ENCODE data around the gene CDH13.

Gene CDH13

DNA sequence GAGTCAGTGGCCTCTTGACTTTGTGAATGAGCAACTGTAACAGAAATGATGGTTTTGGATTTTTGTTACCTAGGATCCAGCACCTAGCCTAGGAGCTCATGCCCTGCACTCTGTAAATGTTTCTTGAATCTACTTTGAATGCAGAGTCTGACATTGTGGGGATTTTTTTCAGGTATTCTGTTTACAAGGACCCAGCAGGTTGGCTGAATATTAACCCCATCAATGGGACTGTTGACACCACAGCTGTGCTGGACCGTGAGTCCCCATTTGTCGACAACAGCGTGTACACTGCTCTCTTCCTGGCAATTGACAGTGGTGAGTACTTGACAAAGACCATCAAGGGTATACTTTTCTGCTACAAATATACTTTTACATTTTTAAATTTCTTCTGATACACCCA is 1121.2 kb downstream of the CDH13 start:
- TF ChIP-seq, protein P1, sequence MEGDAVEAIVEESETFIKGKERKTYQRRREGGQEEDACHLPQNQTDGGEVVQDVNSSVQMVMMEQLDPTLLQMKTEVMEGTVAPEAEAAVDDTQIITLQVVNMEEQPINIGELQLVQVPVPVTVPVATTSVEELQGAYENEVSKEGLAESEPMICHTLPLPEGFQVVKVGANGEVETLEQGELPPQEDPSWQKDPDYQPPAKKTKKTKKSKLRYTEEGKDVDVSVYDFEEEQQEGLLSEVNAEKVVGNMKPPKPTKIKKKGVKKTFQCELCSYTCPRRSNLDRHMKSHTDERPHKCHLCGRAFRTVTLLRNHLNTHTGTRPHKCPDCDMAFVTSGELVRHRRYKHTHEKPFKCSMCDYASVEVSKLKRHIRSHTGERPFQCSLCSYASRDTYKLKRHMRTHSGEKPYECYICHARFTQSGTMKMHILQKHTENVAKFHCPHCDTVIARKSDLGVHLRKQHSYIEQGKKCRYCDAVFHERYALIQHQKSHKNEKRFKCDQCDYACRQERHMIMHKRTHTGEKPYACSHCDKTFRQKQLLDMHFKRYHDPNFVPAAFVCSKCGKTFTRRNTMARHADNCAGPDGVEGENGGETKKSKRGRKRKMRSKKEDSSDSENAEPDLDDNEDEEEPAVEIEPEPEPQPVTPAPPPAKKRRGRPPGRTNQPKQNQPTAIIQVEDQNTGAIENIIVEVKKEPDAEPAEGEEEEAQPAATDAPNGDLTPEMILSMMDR (IDR thresholded peaks at IDR 0.05; ENCODE audit: low read depth, low read length), result no peak

DNA sequence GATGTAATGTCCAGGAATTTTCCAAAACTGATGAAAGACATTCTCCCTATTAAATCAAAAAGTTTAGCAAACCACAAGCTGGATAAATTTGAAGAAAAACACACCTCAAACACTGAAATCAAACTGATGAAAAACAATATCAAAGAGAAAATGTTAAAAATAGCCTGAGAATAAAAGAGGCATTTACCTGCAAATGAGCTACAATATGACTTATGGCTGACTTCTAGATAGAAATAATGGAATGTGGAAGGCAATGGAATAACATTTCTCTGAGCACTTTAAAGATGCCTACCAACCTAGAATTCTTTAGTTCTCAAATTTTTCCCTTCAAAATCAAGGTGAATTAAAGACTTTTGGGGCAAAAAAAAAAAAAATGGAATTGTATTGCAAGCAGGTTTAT is 1128.6 kb downstream of the CDH13 start:
- H3K4me3 ChIP-seq (ENCODE audit: low read depth, low read length), result no peak overlapping the region
- TF ChIP-seq, protein P1 (IDR thresholded peaks at IDR 0.05; ENCODE audit: low read depth, low read length), result no peak

More for the DNA sequence above, 1121.2 kb downstream of the CDH13 start:
- no peak overlapping the region for H3K4me3 ChIP-seq (ENCODE audit: low read depth, low read length)

DNA sequence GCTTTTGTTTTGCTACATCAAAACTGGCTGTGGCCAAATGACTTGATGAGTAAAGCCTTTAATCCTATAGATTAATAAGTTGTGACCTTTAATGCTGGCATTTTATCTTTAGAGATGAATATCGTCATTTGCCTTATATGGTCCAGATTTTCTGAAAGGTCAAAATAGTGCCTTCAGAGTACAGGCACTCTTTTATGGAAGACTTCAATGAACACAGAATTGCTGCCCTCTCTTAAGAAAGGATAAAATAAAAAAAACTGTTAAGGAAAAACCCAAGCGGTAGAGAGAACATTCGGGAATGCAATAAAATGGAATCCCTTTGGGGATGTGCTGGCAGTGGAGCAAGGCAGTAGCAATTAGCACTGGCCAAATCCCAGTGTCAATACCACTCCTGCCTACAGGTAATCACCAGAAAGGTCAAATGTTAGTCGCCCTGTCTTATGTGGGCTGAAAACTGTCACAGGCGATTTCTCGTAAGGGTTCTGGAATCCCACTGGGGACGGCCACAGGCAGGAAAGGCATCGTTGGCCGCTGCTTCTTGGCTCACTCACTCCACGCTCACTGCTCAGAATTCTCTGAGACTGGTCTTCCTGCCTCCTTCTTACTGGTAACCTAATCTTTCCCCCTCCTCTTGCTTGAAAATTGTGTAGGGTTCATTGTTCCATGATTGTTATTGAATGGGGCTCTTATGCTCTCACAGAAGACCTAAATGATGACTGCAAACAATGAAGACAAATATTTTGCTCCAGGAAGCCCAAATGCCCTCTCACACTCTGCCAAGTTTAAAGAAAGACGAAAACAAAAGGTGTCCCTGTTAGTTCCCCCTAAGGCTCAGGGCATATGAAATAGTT is 1135.6 kb downstream of the CDH13 start:
- H3K4me3 ChIP-seq (ENCODE audit: low read depth, low read length), result no peak overlapping the region
- TF ChIP-seq, protein P1 (IDR thresholded peaks at IDR 0.05; ENCODE audit: low read depth, low read length), result no peak

DNA sequence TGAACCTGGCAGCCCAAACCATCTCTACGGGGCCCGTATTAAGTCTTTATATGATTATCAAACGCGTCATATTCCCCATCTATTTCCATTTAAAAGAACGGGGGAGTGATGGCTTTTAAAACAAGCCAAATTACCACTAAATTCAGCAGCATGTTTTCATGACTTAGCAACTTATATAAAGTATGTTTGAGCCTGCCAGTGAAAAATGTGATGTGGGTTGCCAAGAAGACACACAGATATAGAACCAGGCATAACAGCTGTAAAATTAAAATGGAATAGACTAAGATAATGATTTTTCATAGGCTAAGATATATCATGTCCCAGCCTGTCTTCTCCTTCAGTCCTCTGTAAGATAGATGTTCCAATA is 1136.2 kb downstream of the CDH13 start:
- no peak overlapping the region for H3K4me3 ChIP-seq (ENCODE audit: low read depth, low read length)
- TF ChIP-seq, protein P1 (IDR thresholded peaks at IDR 0.05; ENCODE audit: low read depth, low read length), result no peak

DNA sequence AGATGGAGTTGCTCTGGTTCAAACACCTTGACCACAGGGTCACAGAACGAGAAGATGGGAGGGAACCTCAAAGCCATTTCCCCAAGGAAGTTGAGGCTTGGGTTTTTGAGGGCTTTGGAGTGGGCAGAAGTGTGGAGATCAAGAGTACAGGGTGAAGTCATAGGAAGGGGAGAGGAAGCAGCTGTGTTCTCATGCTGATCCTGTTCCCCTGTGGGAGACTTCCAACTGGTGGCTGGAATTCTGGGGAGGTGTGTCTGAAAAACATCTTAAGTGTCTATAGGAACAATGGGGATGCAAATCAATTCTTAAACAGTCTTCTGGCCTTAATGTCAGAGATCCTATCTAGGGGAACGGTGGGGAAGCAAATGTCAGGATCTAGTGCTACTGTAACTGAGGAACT is 1142.2 kb downstream of the CDH13 start:
- H3K4me3 ChIP-seq (ENCODE audit: low read depth, low read length), result no peak overlapping the region
- TF ChIP-seq, protein P1 (IDR thresholded peaks at IDR 0.05; ENCODE audit: low read depth, low read length), result no peak

DNA sequence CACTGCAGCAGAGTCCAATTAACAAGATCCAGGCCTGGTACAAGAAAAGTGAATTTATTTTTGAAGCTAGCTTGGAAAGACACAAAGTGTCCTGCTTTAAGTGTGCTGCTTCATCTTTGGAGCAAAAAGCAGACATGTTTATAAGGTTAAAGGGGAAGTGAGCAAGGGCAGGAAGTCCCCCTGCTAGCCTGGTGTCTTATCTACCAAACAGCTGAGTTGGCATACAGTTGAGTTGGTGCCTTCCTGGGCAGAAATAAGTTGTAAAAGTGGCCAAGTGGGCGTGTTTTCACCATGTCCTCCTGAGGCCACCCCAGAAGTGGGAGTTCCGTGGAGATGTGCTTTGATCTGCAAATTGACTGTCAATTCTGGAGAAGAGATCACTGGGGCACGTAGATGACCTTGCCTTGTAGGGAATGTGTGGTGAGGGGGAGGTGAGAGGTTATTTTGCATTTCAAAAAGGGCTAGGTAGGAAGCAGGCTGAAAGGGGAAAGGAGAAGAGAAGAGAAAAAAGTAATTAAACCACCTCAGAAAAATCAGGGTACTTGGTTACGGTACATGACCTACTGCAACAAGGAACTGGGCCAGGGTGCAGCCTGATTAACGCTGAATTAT is 1142.7 kb downstream of the CDH13 start:
- no peak overlapping the region for H3K4me3 ChIP-seq (ENCODE audit: low read depth, low read length)
- TF ChIP-seq, protein P1 (IDR thresholded peaks at IDR 0.05; ENCODE audit: low read depth, low read length), result no peak

DNA sequence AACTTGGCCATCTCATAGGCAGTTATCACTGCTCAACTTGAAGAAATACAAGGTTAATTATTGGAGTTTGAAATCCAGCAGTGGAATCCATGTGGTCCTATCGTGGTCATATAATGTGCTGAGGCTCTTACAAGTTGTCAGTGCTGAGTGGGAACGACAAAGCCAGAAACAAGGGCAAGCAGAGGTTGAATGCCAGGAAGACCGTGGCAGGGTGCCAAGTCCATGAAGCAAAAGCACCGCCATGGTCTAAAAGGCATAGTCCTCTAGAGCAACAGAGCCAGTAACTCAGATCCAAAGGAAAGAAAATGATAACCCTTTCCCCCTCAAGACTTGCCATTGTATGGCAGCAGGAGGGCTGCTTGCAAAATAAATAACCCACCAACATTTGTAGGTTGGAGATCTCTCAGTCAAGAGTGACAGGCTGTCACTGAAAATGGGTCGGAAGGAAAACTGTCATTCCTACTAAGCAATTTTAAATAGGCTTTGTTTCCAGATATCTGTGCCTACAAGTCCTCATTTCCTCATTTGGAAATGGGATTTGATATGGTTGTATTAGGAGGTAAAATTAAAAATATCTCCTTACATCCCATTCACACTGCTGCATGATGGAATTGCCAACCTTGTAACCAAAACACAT is 1144.7 kb downstream of the CDH13 start:
- H3K4me3 ChIP-seq (ENCODE audit: low read depth, low read length), result no peak overlapping the region
- TF ChIP-seq, protein P1 (IDR thresholded peaks at IDR 0.05; ENCODE audit: low read depth, low read length), result no peak
